Measurements from ENCODE around the gene PTPRN.

DNA sequence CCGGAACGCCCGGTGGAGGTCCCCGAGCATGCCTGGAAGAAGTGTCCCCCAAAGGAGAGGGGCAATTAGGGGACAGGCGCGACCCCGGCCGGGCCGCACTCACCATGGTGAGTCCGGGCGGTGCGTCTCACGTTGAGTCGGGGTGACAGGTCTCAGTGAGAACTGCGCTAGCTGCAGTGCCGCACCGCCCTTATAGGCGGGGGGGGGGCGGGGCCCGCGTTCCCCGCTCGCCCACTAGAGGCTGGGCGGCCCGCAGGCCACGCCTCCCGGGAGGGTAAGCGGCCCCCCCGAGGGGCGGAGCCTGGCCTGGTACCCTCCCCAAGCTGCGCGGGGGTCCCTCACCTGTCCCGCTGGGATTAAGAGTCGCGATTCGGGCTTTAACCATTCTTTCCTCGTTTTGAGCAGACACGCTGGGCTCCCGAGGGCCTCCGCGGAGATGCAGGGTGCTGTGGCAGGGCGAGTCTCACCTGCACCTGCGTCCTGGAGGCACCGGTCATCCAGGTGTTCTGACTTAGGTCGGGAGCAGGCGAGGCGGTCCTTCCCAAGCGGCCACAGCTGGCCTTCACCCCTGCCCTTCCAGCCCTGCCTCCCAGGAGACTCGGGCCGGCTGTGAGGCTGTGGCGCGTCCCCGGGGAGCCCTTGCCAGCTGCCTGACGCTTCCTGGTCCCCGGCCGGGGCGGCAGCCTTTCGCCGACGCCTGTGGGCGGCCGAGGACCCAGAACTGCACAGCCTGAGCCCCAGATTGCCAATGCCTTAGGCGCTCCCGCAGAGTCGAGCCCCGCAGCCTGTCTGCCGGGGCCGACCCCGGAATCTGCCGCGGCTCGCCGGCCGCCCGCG is 55.2 kb downstream of the PTPRN start, which contains the start of gene TUBA4A:
- TF ChIP-seq, protein P1, sequence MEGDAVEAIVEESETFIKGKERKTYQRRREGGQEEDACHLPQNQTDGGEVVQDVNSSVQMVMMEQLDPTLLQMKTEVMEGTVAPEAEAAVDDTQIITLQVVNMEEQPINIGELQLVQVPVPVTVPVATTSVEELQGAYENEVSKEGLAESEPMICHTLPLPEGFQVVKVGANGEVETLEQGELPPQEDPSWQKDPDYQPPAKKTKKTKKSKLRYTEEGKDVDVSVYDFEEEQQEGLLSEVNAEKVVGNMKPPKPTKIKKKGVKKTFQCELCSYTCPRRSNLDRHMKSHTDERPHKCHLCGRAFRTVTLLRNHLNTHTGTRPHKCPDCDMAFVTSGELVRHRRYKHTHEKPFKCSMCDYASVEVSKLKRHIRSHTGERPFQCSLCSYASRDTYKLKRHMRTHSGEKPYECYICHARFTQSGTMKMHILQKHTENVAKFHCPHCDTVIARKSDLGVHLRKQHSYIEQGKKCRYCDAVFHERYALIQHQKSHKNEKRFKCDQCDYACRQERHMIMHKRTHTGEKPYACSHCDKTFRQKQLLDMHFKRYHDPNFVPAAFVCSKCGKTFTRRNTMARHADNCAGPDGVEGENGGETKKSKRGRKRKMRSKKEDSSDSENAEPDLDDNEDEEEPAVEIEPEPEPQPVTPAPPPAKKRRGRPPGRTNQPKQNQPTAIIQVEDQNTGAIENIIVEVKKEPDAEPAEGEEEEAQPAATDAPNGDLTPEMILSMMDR (conservative IDR thresholded peaks at IDR 0.05; ENCODE audit: low read depth, low read length): no peak
- no peak for TF ChIP-seq EZH2 (IDR thresholded peaks at IDR 0.05; ENCODE audit: borderline replicate concordance, low read depth, low read length, poor library complexity, severe bottlenecking)
